Middle frontal gyrus (tissue), 1 donor: ENCODE data around the gene RANBP3.
A peak's percentile ranks its signal among the peaks of the same experiment; 100 is the strongest.
"Not testable (repeated sequence)": the region's sequence is repeated elsewhere in the genome, so short reads cannot be mapped to it uniquely, and the experiment has no call there.

Experiments used
- DNase-seq: peaks from one replicate; pipeline ENCODE4 v3.0.0-alpha.2; 2015; ENCODE audit warnings: low spot score; ENCODE audit errors: extremely low spot score

Gene RANBP3

DNA sequence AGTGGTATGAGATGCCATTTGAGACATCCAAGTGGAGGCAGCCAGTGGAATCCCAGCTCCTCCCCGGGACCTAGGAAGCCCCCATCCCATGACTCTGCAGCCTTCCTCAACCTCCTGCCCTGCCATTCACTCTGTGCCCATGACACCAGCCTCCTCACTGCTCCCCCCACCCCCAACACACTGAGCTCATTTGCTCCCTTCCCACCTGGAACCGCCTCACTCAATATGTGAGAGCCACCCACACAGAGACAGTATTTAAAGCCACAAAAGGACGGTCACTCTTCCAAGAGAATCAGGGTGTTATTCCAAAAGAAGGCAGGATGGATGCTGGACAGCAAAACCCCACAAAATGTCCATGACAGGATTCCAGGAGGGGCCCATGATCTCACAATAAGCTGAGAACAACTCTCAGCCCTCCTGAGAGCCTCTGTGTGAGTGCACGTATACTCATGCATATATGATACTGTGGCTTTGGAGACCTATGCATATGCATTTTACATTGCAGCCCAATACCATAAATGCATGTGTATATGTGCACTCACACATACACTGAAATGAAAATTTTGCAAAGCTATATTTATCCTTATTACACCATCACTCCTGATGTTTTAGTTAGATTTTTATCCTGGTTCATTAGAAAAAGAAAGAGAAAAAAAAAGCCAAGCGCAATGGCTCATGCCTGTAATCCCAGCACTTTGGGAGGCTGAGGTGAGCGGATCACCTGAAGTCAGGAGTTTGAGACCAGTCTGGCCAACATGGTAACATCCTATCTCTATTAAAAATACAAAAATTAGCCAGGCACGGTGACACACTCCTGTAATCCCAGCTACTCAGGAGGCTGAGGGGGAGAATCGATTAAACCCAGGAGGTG lies 10.8 kb upstream of the RANBP3 start:
- DNase-seq = no peak

DNA sequence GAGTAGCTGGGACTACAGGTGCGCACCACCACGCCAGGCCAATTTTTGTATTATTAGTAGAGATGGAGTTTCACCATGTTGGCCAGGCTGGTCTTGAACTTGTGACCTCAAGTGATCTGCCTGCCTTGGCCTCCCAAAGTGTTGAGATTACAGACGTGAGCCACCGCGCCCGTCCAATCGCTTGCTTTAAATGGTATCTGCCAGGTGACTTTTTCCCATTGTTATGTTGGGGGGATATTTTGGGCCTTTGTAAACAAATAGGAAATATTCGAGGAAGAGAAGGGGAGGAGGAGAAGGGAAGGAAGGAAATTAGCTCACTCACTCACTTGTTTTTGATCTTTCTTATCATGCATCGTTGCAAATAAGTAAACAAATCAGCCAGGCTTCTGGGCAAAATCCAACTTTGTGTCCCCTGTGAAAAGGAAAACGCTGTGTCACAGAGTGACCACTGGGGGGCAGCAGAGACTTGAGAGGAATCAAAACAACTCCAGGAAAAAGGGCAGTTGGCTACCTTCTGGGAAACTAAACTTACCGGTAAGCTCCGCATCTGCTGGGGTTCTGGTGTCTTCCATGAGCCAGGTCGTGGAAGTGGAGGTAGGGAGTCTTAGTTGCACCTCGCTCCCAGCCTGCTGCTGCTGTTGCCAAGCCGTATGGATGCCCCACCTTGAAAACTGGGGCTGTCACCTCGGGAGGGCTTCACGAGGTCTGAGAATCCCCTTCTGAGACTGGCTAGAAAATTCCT lies 9.3 kb upstream of the RANBP3 start:
- peak; percentile 43 for DNase-seq

DNA sequence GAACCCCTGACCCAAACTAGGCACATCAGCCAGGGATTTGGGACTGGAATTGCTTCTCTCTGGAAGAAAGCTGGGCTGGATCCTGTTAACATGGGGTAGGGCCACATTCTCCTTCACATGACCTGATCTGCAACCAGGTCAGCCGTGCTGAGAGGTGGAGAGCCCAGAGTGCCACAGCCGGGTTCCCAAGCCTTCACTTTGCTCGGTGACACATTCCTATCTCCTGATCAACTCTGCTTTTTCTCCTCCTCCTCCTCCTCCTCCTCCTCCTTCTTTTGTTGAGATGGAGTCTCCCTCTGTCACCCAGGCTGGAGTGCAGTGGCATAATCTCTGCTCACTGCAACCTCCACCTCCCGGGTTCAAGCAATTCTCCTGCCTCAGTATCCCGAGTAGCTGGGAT lies 7.9 kb upstream of the RANBP3 start:
- DNase-seq = not testable (repeated sequence)

GRCh38 chr19:5985098-5985783 lies 7.3 kb upstream of the RANBP3 start:
- no peak for DNase-seq

GRCh38 chr19:5984600-5984999 lies 6.7 kb upstream of the RANBP3 start:
- no peak for DNase-seq

DNA sequence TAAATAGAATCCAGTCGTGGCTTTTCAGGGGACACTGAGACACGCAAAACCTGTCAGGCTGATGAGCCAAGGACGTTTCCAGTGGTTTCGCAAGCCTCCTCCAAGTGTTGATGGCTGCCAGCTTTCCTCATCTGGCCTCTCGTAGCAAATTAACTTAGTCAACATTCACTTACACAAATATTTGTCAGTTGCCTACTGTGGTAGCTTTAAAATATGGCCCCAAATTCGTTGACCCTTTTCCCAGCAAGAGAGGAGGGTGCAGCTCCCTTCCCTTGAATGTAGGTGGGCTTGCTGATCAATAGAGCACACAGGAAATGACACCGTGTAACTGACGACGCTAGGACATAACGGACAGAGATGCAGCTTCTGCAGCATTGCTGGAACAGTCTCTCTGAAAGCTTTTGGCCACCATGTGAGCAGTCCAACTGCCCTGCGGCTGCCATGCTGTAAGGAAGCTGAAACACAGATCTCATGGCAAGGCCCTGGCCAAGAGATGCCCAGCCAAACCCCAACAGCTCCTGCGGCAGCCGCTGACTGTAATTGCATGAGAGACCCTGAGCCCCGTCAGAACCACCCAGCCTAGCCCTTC lies 5.5 kb upstream of the RANBP3 start:
- DNase-seq = no peak

- no peak for DNase-seq
These were observed 939 bp upstream of the RANBP3 start for GRCh38 chr19:5978606-5979552.

DNA sequence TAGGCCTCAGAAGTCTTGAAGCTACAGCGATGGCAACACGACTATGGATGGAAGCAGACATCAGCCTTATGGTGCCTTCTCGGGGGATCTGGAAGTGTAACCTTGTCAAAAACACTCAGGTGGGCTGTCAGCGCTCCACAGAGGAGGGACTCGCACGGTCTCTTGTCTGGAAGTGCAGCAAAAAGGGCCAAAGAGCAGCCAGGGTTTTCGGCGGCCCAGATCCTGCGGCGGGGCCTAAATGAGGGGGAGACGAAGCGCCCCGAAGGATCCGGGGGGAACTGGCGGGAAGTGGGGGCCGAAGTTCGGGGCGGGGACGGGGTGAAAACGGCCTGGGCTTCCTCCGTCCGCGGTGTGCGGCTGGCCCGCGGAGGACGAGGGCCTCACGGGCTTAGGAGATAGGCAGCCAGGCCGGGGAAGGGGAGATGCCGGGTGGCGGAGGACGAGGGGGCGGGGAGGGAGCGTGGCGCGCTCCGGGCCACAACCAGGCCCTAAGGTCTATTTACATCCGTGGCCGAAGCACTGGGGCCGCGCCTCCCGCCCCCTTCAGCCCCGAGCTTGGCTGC lies 637 bp downstream of the RANBP3 start:
- DNase-seq = no peak

DNA sequence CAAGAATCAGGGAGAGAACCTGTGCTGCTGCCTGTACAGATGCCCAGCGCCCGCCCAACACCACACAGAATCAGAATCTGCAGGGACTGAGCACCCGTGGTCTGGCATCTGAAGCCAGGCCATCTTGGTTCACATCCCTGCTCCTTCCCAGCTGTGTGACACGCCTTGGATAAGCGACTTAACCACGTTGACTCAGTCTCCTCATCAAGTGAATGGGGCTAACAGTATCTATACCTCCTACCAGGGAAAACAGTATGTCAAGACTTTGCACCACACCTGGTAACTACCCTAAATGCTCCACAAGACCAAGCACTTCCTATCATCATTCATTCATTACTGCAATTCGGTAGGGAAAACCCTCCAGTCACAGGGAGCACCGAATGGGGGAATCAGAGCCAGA lies 1.2 kb downstream of the RANBP3 start:
- DNase-seq = no peak

DNA sequence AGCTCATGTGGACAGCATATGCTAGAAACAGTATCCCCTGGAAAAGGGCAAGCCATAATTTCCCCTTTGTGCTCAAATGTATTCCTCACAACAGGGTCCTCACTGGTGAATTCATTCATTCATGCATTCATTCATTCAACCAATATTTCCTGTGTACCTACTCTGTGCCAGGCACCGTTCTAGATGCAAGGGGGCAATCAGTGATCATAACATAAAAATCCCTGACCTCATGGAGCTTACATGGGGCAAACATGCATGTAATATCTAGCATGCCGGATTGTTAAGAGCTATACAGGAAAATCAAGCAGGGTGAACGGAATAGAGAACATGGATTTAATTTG lies 2.6 kb downstream of the RANBP3 start:
- no peak for DNase-seq

GRCh38 chr19:5974721-5975387 lies 3.1 kb downstream of the RANBP3 start:
- DNase-seq = no peak

DNA sequence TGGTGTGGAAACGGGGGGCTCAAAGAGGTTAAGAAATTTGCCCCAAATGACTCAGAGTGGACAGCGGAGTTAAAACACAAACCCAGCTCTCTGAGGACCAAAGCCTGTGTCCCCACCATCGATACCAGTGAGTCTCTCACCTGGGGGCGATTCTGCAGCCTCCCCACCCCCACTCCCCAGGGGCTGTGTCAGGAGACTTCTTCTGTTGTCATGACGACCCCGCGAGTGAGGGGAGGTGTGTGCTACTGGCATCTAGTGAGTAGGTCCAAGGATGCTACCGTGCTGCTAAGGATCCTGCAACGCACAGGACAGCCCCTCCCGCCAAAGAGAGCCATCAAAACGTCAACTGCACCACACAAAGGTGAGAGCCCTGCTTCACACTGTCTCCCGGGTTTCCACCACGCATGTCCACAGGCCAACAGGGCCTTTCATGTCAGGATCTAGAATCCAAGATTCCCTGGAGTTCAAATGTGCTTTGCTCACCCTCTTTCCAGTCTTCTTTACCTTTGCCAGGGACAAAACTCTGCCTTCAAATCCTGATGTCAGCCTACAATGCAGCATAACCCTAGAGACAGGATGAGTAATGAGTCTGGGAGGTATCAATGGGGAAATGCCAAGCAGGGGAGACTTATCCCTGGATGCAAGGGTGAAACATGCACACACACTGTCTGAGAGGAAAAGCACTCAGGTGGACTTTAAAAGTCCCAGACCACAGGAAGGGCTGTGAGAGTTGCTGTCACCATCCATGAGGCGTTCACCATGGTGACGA lies 3.9 kb downstream of the RANBP3 start:
- DNase-seq = no peak

- no peak for DNase-seq
These were observed 4.6 kb downstream of the RANBP3 start for GRCh38 chr19:5973376-5973775.

- DNase-seq = no peak
These were observed 5.6 kb downstream of the RANBP3 start for GRCh38 chr19:5972355-5972731.

- no peak for DNase-seq
These were observed 6.1 kb downstream of the RANBP3 start for GRCh38 chr19:5971714-5972354.

DNA sequence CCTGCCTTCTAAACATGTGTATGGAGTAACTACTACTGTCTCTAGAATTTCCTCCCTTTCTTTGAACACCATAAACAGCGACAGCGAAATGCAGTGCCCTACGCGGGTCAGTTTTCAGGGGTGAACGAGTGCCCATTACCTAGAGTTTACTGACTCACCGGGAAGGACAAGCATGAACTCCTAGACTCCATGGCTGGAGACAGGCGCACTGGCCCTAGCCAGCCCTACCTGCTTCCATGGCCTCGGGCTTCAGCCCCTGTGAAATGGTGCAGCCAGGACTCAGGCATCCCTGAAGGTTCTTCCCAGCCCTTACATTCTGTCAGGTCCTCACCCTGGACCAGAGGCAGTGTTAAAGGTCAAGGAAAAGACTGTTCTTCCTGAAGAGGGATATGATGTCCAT lies 8.5 kb downstream of the RANBP3 start:
- DNase-seq = no peak

GRCh38 chr19:5968431-5969373 lies 9.2 kb downstream of the RANBP3 start:
- no peak for DNase-seq
